SHP77 treated with DMSO at 0.1 percent for 48 hours (cell line): ENCODE results near the gene AGRN.

Experiments
- DNase-seq: peaks from one replicate; lab custom pipeline; 2025; lab: John Stamatoyannopoulos, UW

The AGRN gene

GRCh38 chr1:1081311-1082238 lies 61.7 kb downstream of the AGRN start:
- no peak for DNase-seq

GRCh38 chr1:1082239-1082775 lies 62.4 kb downstream of the AGRN start:
- no peak for DNase-seq

GRCh38 chr1:1082776-1083415 lies 63.0 kb downstream of the AGRN start:
- no peak for DNase-seq

GRCh38 chr1:1083416-1084371 lies 63.8 kb downstream of the AGRN start:
- no peak for DNase-seq

- no peak for DNase-seq
Measured at GRCh38 chr1:1084372-1085170, 64.7 kb downstream of the AGRN start.

GRCh38 chr1:1085171-1085841 lies 65.4 kb downstream of the AGRN start:
- DNase-seq: no peak

GRCh38 chr1:1085911-1086841 lies 66.3 kb downstream of the AGRN start:
- DNase-seq: no peak

- DNase-seq: no peak
Measured at GRCh38 chr1:1086911-1087341, 67.0 kb downstream of the AGRN start.

- DNase-seq: no peak
Measured at GRCh38 chr1:1087351-1088028, 67.6 kb downstream of the AGRN start.

- no peak for DNase-seq
Measured at GRCh38 chr1:1088029-1088800, 68.3 kb downstream of the AGRN start.

- DNase-seq: no peak
Measured at GRCh38 chr1:1088801-1089680, 69.1 kb downstream of the AGRN start.

GRCh38 chr1:1089731-1090423 lies 70.0 kb downstream of the AGRN start:
- DNase-seq: no peak

- DNase-seq: no peak
Measured at GRCh38 chr1:1090424-1091343, 70.8 kb downstream of the AGRN start.

GRCh38 chr1:1091344-1092148 lies 71.6 kb downstream of the AGRN start:
- no peak for DNase-seq
